ENCODE measurements around the gene DNAH11.
A peak's percentile ranks its signal among the peaks of the same experiment; 100 is the strongest.

The DNAH11 gene

DNA sequence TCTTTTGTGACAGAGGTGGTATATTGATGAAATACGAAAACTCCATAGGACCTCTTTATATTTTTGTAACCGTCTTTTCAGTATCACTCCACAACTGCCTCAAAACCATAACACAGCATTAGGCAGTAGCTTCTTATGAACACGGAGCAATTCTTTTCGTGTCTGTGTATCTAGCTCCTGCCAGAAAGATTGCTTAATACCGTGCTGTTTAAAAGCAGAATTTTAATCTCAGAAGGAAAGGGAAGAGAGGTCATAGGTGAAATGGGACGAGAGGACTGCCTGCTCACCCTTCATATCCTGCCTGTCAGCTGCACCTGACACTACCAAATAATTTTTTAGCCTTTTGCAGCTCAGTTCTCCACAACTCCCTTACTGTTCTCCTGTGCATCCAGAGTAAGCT lies 200.7 kb downstream of the DNAH11 start:
- H3K27me3 Mint-ChIP-seq: no peaks in the 10 kb centered on the region
- no peaks in the 10 kb centered on the region for H3K9me3 Mint-ChIP-seq

DNA sequence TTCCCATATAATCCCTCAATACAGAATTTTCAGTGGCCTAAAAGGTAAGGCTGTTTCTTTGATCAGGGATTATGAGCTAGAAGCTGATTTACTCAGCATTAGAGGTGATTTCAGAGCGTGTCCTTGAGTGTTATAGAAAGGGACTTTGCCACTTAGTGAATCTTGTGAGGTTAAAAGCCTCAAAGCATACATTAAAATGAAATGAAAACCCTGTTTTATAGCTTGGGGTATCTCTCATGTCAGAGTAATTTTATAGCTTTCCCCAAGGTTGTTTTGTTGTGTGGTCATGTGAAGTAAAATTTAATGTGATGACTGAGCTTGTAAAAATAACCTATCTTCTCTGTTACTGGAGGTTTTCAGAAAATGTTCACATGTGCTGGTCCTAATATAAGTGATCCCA lies 204.1 kb downstream of the DNAH11 start:
- Mint-ChIP-seq H3K27ac (no peak overlapping the region), H3K27me3 (no peaks in the 10 kb centered on the region), H3K36me3 (ENCODE audit: low read depth) (no peaks in the 10 kb centered on the region), H3K9me3 (no peaks in the 10 kb centered on the region), H3K4me3 (no peak overlapping the region), H3K4me1 (no peaks in the 10 kb centered on the region)
- ATAC-seq (no peak), DNase-seq (no peak)

More for the DNA sequence above, 200.7 kb downstream of the DNAH11 start:
- no peak overlapping the region for H3K4me3 Mint-ChIP-seq
- ATAC-seq (no peak), DNase-seq (no peak)
- no peaks in the 10 kb centered on the region for H3K4me1 Mint-ChIP-seq
- H3K36me3 Mint-ChIP-seq (ENCODE audit: low read depth): no peaks in the 10 kb centered on the region
- H3K27ac Mint-ChIP-seq: no peak overlapping the region

DNA sequence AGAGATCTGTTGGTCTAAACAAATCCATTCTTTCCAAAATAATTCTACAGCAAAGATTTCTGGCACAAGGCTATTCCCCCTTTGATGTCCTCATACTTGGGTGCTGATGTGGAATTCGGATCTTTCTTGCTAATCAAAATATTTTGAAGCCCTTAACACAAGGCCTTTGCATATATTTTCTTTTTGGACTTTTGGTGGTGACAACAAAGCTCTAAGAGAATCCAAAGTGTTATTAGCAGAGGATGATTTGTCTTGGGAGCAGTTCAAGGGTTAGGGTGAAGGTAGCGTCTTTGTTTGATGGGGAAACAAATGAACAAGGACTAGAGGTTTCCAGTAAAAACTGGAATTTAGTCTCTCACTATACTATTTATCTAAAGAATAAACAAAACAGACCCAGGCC lies 205.0 kb downstream of the DNAH11 start:
- ATAC-seq (no peak), DNase-seq (no peak)
- Mint-ChIP-seq H3K4me1 (no peaks in the 10 kb centered on the region), H3K36me3 (ENCODE audit: low read depth) (no peaks in the 10 kb centered on the region), H3K9me3 (no peaks in the 10 kb centered on the region), H3K27me3 (no peaks in the 10 kb centered on the region), H3K4me3 (no peak overlapping the region), H3K27ac (no peak overlapping the region)

DNA sequence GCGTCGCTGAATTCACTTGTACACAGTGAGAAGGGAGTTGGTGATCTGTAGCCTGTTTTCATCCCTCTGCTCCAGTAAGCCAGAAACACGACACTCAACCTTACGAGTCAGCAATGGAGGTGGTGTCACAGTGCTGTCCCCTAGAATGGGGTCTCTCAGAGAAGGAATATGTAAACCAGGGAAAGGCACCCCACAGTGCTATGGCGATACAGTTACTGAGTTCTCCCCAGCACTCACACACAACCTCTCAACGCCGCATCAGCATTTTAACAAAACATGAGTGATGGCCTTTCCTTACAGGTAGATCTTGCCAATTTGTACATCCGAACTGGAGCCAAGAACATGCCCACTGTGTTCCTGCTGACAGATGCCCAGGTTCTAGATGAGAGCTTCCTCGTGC lies 206.5 kb downstream of the DNAH11 start:
- Mint-ChIP-seq H3K4me3 (no peak overlapping the region), H3K4me1 (no peaks in the 10 kb centered on the region), H3K27me3 (no peaks in the 10 kb centered on the region), H3K9me3 (no peaks in the 10 kb centered on the region), H3K36me3 (ENCODE audit: low read depth) (no peaks in the 10 kb centered on the region), H3K27ac (no peak overlapping the region)
- DNase-seq: no peak
- ATAC-seq: no peak

DNA sequence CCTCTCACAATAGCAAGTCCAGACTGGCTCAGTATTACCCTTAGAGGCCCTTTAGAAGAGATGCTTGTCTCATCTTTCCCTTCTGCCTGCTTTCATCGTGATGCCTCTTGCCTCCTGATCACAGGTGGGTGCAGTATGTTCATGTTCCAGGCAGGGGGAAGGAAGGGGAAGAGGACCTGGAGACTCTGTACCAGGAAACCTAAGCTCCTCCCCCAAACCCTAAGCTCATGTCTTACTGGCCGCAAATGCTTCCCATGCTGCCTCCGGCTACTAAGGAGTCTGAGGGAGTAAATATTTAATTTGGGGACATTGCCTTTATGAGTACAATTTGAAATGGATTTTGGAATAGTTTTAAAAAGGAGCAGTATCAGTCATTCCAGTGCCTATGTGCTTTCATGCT lies 210.2 kb downstream of the DNAH11 start:
- Mint-ChIP-seq H3K9me3 (no peaks in the 10 kb centered on the region), H3K4me1 (no peaks in the 10 kb centered on the region), H3K27me3 (peaks cover 6% of the 10 kb centered on the region), H3K27ac (no peak overlapping the region), H3K36me3 (ENCODE audit: low read depth) (no peaks in the 10 kb centered on the region), H3K4me3 (no peak overlapping the region)
- ATAC-seq (no peak), DNase-seq (no peak)

DNA sequence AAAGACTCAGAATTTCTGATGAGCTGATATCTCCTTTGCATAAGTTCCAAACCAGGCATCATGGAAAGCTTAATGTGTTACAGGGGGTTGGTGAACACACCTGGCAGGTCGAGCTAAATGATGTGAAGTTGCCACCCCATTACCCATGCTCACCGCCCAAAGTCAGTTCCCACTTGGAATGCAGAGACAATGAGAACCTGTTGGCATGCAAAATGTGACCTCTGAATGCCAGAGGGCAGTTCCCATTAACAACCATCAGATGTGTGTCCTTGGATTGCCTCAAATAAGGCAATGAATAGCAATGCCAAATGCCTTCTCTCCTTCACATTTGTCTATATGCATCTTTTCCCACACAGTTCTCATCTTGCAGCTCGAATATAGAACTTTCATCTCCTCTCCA lies 212.1 kb downstream of the DNAH11 start:
- ATAC-seq: no peak
- H3K36me3 Mint-ChIP-seq (ENCODE audit: low read depth): no peaks in the 10 kb centered on the region
- H3K27me3 Mint-ChIP-seq: peaks cover 8% of the 10 kb centered on the region
- H3K4me1 Mint-ChIP-seq: no peaks in the 10 kb centered on the region
- no peak overlapping the region for H3K4me3 Mint-ChIP-seq
- no peak overlapping the region for H3K27ac Mint-ChIP-seq
- no peak for DNase-seq
- H3K9me3 Mint-ChIP-seq: no peaks in the 10 kb centered on the region

DNA sequence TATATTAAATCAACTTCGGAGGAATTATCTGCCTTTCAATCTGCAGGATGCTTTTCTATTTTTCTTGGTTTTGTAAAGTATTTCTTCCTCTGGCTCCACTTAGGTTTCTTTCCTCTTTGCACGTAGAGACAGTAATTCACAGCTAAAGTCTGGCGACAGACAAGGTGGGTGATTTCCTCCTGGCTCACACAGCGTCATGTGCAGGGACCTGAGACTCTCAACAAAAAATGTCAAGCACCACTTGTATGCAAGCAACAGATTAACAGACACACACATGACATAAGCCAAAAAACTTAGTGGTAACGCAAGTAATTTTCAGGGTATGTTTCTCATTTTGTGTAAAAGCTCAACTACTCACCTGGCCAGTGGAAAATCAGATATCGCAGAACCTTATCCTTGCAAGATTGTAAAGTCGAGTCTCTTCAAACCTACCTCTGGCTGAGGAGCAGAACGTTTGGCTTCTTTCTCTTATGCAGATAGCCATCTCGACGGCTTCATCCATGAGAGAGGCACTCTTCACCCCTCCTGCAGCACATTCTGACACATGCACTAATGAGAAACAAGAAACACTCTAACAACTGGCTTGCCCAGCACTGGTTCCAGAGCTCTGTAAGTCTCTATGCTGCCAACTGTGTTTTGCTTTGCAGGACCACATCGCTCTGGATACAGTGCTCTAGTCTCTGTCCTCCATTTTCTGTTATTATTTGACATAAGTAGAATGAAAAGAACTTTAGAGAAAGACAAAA lies 214.9 kb downstream of the DNAH11 start:
- no peak for ATAC-seq
- Mint-ChIP-seq H3K27ac (no peak overlapping the region), H3K36me3 (ENCODE audit: low read depth) (no peaks in the 10 kb centered on the region)

DNA sequence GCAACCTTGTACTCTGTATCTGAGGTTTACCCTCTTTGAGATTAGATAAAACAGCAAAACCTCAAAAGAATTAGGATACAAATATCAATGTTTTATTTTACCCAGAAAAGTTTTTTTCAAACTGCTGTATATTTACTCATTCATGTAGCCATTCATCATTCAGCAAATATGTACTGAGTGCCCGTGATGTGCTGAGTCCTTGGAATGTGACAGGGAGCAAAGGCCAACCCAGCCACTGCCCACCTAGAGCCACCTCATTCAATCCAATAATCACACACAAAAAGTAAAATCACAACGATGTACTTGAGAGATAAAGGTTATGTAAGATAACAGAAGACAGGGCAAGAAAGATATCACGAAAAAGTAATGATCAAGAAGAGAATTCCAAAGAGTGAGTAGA lies 215.4 kb downstream of the DNAH11 start:
- Mint-ChIP-seq H3K9me3 (no peaks in the 10 kb centered on the region), H3K27me3 (peaks cover 9% of the 10 kb centered on the region), H3K36me3 (ENCODE audit: low read depth) (no peaks in the 10 kb centered on the region), H3K27ac (no peak overlapping the region), H3K4me1 (no peaks in the 10 kb centered on the region), H3K4me3 (no peak overlapping the region)
- ATAC-seq: no peak
- no peak for DNase-seq

More for the DNA sequence above, 214.9 kb downstream of the DNAH11 start:
- Mint-ChIP-seq H3K4me1 (no peaks in the 10 kb centered on the region), H3K27me3 (peaks cover 9% of the 10 kb centered on the region), H3K9me3 (no peaks in the 10 kb centered on the region), H3K4me3 (no peak overlapping the region)
- no peak for DNase-seq

DNA sequence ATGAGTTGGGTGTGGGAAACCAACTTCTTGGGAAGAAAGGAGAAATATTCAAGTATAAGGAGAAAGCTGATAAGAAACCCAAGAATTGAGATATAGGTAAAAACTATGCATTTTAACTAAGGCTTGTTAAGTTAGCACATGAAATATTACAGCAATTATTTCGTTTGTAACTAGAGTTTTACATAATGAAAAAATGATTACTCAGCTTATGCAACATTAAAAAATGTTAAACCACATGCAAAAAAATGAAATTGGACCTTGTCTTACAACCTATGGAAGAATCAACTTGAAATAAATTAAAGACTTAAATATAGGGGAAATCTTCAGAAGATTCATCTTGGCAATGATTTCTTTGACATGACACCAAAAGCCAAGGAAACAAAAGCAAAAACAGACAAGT lies 219.6 kb downstream of the DNAH11 start:
- Mint-ChIP-seq H3K27me3 (peaks cover 6% of the 10 kb centered on the region), H3K4me3 (no peak overlapping the region), H3K36me3 (ENCODE audit: low read depth) (no peaks in the 10 kb centered on the region), H3K4me1 (peaks cover 3% of the 10 kb centered on the region), H3K27ac (no peak overlapping the region), H3K9me3 (no peaks in the 10 kb centered on the region)
- ATAC-seq: no peak
- DNase-seq: no peak

DNA sequence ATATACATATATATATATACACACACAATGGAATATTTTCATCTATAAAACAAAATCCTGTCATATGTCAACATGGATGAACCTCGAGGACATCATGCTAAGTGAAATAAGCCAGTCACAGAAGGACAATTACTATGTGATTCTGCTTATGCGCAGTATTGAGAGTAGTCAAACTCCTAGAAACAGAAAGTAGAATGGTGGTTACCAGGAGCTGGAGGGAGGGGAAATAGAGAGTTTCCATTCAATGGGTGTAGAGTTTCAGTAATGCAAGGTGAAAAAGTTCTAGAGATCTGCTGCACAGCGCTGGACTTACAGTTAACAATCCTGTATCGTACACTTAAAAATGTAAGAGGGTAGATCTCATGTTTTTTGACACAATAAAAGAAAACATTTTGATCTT lies 221.0 kb downstream of the DNAH11 start:
- H3K27ac Mint-ChIP-seq: no peak overlapping the region
- H3K9me3 Mint-ChIP-seq: no peaks in the 10 kb centered on the region
- H3K4me3 Mint-ChIP-seq: no peak overlapping the region
- H3K27me3 Mint-ChIP-seq: peaks cover 1% of the 10 kb centered on the region
- DNase-seq (no peak), ATAC-seq (no peak)
- no peaks in the 10 kb centered on the region for H3K36me3 Mint-ChIP-seq (ENCODE audit: low read depth)
- H3K4me1 Mint-ChIP-seq: peaks cover 3% of the 10 kb centered on the region

DNA sequence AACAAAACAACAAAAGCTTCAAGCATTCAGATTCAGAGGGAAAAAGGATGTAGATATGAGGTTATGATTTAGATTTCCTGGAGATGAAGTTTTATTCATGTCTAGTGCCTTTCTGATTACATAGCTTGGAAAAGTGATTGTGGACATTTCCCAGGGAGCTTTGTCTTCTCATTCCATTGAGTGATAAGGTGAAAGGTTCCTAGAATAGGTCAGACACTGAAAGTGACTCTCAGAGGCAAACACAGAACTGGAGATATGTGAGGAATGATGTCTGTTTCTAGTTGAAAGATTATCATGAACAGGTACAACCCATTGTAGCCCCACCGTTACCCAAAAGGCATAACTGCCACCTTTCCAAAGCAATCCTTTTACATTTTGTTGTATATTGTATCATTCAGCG lies 223.4 kb downstream of the DNAH11 start:
- ATAC-seq: no peak
- no peaks in the 10 kb centered on the region for H3K27me3 Mint-ChIP-seq
- no peaks in the 10 kb centered on the region for H3K9me3 Mint-ChIP-seq

DNA sequence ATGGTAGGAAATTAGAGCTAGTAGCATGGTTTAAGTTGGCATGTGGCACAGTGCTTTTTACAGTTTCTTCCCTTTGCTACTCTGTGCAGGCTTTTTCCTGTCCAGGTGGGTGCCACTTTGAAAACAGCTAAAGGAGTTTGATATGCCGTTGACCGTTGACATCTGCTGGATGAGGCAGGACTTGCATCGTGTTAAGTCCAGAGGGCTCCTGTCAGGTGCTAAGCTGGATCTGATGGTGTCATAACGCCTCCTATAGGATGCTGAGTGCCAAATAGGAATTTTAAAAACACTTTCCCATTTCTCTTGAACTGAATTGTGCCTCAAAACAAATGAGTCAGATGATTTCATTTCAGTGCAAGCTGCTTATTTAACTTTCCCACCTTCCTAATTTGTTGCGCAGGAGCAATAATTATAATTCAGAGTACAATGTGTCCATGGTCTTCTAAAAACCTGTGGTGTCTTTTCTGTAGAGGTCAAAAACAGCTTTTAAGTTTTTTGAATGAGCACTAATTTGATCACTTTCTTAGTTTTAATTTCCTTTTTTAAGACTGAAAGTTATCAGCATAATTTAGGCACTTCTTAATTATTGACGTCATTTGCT lies 224.6 kb downstream of the DNAH11 start:
- no peaks in the 10 kb centered on the region for H3K27me3 Mint-ChIP-seq

More for the DNA sequence above, 223.4 kb downstream of the DNAH11 start:
- Mint-ChIP-seq H3K27ac (no peak overlapping the region), H3K4me1 (peaks cover 3% of the 10 kb centered on the region), H3K4me3 (no peak overlapping the region), H3K36me3 (ENCODE audit: low read depth) (no peaks in the 10 kb centered on the region)
- no peak for DNase-seq

DNA sequence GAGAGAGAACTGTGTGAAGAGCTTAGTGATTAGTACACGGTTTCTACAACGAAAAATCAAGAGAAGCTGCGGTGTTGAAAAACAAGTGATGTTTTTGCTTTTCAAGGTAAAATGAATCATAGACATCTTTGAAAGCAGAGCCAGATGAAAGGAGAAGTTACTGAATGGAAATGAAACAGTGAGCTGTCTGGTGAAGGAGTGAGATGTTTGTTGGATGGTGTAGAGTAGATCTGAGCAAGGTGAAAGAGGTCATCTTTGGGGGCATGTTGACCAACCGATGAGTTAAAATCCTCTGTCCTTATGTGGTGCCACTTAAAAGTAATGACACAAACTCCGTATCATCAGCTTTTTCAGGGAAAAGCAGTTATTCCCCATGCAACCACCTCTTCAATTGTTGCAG lies 225.4 kb downstream of the DNAH11 start:
- Mint-ChIP-seq H3K4me3 (no peak overlapping the region), H3K36me3 (ENCODE audit: low read depth) (no peaks in the 10 kb centered on the region), H3K27me3 (no peaks in the 10 kb centered on the region)

More for the DNA sequence above, 224.6 kb downstream of the DNAH11 start:
- no peaks in the 10 kb centered on the region for H3K36me3 Mint-ChIP-seq (ENCODE audit: low read depth)
- H3K27ac Mint-ChIP-seq: no peak overlapping the region
- H3K4me3 Mint-ChIP-seq: no peak overlapping the region
- peaks cover 6% of the 10 kb centered on the region for H3K4me1 Mint-ChIP-seq
- no peaks in the 10 kb centered on the region for H3K9me3 Mint-ChIP-seq
- DNase-seq (peak; percentile 14), ATAC-seq (peak; percentile 74)

DNA sequence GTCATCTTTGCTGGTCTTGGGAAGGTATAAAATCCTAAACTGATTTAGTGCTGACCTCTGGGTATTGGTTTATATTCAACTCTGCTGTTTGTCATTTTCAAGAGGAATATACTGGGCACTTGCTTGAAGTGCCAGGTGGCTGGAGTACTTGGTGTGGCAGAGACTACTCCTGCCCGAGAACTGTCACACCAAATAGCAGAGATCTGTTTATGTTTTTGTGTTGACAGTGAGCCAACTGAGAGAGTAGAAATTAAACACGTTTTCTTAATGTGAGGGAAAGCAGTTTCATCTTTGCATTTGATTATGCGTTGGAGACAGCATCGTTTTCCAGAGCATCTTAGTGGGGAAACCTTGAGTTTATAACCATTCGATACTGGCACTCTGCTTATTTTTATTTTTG lies 228.4 kb downstream of the DNAH11 start:
- DNase-seq (no peak), ATAC-seq (no peak)
- Mint-ChIP-seq H3K36me3 (ENCODE audit: low read depth) (no peaks in the 10 kb centered on the region), H3K27ac (no peak overlapping the region), H3K4me1 (peaks cover 3% of the 10 kb centered on the region), H3K4me3 (no peak overlapping the region), H3K27me3 (peaks cover 2% of the 10 kb centered on the region), H3K9me3 (no peaks in the 10 kb centered on the region)

More for the DNA sequence above, 225.4 kb downstream of the DNAH11 start:
- DNase-seq: no peak
- H3K27ac Mint-ChIP-seq: no peak overlapping the region
- no peak for ATAC-seq
- H3K4me1 Mint-ChIP-seq: peaks cover 6% of the 10 kb centered on the region
- H3K9me3 Mint-ChIP-seq: no peaks in the 10 kb centered on the region

DNA sequence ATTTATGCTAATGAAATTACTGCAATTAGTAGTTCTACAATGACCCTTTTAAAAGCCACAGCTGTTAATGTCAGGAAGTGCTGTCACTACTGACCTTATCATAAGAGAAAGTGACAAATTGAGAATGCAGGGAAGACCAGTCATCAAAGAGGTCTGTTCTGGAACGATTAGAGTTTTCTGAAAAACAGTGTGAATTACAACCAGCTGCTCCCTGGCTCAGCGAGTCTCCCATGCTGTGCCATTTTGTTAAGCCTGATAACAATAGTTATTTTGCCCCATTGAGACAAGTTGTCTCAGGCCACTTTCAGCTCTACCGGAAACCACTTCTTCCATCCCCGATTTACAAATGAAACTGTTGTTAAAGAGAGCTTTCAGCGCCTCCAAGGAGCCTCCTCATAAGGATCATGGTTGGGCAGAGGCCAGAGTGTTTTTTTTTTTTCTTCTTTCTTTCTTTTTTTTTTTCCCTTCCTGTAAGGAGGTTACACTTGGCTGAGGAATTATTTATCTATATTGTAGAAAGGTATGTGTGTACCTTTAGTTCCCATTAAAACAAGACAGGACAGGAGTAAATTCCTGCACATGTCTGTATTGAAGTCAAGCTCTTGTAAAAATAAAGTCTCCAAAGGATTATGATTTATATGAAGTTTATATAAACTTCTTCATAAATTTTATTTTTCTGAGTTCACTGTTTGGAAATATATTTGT lies 229.2 kb downstream of the DNAH11 start:
- no peak for ATAC-seq
- Mint-ChIP-seq H3K27ac (no peak overlapping the region), H3K36me3 (ENCODE audit: low read depth) (no peaks in the 10 kb centered on the region), H3K9me3 (no peaks in the 10 kb centered on the region), H3K4me3 (no peak overlapping the region), H3K4me1 (peaks cover 3% of the 10 kb centered on the region), H3K27me3 (peaks cover 2% of the 10 kb centered on the region)
- no peak for DNase-seq
